Thyroid gland (tissue), 4 donors: Measurements from ENCODE around the gene CDH24. TPM values are rescaled to one million over a fixed set of nuclear protein-coding genes. Genes with fewer than 3 reads are reported as not detected.

Experiments
- DNase-seq, 2 donors: peaks; one replicate each; pipeline ENCODE4 v3.0.0-alpha.2; 2019
- H3K27ac ChIP-seq, 3 donors: fragments of 200-600 bp; sonication (generic); 1 replicate in 2 of 3; 2 replicates in 1 of 3; pipeline ENCODE4 v1.5.1; 2016 to 2019; ENCODE audit warnings: mild to moderate bottlenecking in 1 of 3, moderate library complexity in 1 of 3
- H3K27me3 ChIP-seq: fragments of 200-600 bp; sonication (generic); one replicate; pipeline ENCODE4 v1.5.1; 2019
- H3K36me3 ChIP-seq, 2 donors: fragments of 200-600 bp; sonication (generic); one replicate each; pipeline ENCODE4 v1.5.1; 2016 to 2019
- H3K4me1 ChIP-seq, 2 donors: fragments of 200-600 bp; sonication (generic); one replicate each; pipeline ENCODE4 v1.5.1; 2017 to 2019
- H3K4me3 ChIP-seq, 3 donors: fragments of 200-600 bp; sonication (generic); replicated peaks in 1 of 3; 1 replicate in 2 of 3; 2 replicates in 1 of 3; pipeline ENCODE4 v1.5.1; 2016; ENCODE audit warnings: mild to moderate bottlenecking in 1 of 3
- H3K9me3 ChIP-seq: fragments of 200-600 bp; sonication (generic); one replicate; pipeline ENCODE4 v1.5.1; 2017
- POLR2A ChIP-seq, 2 donors: fragments of 450-650 bp; IDR thresholded peaks; one replicate each; pipeline ENCODE4 v1.6.1; 2017; ENCODE audit warnings: antibody characterized with exemption in 2 of 2, mild to moderate bottlenecking in 2 of 2, moderate library complexity in 1 of 2
- WGBS, 2 donors: methylation state at CpG; one replicate each; pipeline ENCODE4 v1.1.5; 2017; 5-methylcytosine and 5-hydroxymethylcytosine counted together
- intact Hi-C: fragments of 100-400 bp; cut with DNase I; formaldehyde crosslinking; loops from one replicate; pipeline ENCODE4 v1.15.1; 2023
- total RNA-seq, 4 donors: library from RNA; depleted of rRNA; stranded (reverse); fragments of >200 nt; gene quantifications; one replicate each; pipeline ENCODE4 v1.2.3, GENCODE V29; 2016
- TF ChIP-seq, protein P1 (sequence below), 6 experiments: fragments of 200-600 bp in 3 of 6; fragments of 450-650 bp in 3 of 6; sonication (generic) in 3 of 6; IDR thresholded peaks; one replicate each; pipeline ENCODE4 v1.5.1; 2016 to 2019; ENCODE audit warnings: antibody characterized with exemption in 6 of 6, mild to moderate bottlenecking in 2 of 6, inconsistent platforms in 1 of 6, moderate library complexity in 1 of 6

Gene CDH24
- total RNA-seq, 4 donors from 2014 or later = 2.9 to 7.8 (median 5.6) TPM

GRCh38 chr14:23068789-23069412 lies 11.6 kb upstream of the CDH24 start:
- WGBS, 2 donors = 31 to 32% methylated on average over 8 of the region's 8 CpGs
- Histone ChIP-seq H3K9me3 (no peaks in the 10 kb centered on the region), H3K27me3 (no peaks in the 10 kb centered on the region), H3K27ac (no peak overlapping the region), H3K36me3 (peaks cover 47 to 54% of the 10 kb centered on the region in 2 donors), H3K4me3 (no peak overlapping the region), H3K4me1 (peaks cover 16 to 20% of the 10 kb centered on the region in 2 donors)
- peak; percentile 78 to 85 for DNase-seq
- intact Hi-C loops = loop anchor here (5.0 kb wide), 1 partner anchor 43 kb away; no protein-coding TSS in a partner anchor
- TF ChIP-seq, protein P1, sequence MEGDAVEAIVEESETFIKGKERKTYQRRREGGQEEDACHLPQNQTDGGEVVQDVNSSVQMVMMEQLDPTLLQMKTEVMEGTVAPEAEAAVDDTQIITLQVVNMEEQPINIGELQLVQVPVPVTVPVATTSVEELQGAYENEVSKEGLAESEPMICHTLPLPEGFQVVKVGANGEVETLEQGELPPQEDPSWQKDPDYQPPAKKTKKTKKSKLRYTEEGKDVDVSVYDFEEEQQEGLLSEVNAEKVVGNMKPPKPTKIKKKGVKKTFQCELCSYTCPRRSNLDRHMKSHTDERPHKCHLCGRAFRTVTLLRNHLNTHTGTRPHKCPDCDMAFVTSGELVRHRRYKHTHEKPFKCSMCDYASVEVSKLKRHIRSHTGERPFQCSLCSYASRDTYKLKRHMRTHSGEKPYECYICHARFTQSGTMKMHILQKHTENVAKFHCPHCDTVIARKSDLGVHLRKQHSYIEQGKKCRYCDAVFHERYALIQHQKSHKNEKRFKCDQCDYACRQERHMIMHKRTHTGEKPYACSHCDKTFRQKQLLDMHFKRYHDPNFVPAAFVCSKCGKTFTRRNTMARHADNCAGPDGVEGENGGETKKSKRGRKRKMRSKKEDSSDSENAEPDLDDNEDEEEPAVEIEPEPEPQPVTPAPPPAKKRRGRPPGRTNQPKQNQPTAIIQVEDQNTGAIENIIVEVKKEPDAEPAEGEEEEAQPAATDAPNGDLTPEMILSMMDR (IDR thresholded peaks at IDR 0.05) = peak; percentile 93 to 100 (median 98)
- no peak for TF ChIP-seq POLR2A (IDR thresholded peaks at IDR 0.05)

DNA sequence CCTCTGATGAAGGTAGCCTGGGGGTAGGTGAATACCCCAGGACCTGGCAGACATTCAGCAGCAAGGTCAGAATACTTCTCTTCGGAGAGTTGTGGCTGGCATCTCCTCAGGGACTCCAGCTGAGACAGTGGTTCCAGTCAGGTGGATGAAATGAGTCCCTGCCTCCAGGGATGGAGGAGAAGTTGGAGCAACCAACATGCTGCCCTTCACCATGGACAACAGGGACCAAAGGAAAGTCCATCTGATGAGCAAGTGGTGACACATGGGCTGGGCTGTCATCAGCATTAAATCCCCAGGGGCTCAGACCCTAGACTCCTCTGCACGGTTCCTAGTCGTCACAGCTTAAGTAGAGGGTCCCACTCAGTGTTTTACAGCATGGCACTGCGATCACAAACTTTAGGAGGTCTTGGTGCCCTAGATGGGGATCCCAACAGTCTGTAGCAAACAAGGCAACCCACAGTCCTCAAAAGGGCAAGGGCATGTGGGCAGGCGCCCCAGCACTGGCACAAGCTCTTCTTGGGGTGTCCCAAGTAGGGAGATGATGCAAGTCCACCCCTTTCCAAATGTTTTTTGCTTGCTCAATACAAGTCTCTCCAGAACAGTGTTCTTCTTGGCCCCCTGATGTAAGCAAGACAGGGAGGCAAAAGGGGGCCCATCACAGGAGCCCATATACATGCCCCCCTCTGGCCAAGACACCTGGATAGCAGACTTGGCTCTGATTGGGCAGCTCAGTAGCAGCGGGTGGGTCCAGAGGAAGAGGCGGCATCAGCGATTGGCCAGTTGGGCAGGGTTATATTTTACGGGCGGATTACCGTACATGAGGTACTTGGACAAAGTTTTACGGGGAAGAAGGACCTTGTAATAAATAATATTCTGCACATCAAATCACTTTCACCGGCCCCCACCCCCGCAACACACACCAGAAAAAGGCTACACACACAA lies 10.8 kb upstream of the CDH24 start:
- Histone ChIP-seq H3K4me1 (peaks cover 16 to 20% of the 10 kb centered on the region in 2 donors), H3K4me3 (no peak overlapping the region), H3K27ac (no peak overlapping the region), H3K36me3 (peaks cover 51 to 57% of the 10 kb centered on the region in 2 donors), H3K9me3 (no peaks in the 10 kb centered on the region), H3K27me3 (no peaks in the 10 kb centered on the region)
- DNase-seq = no peak
- intact Hi-C loops = loop anchor here (5.0 kb wide), 1 partner anchor 44 kb away; no protein-coding TSS in a partner anchor
- TF ChIP-seq, protein P1 (IDR thresholded peaks at IDR 0.05) = no peak
- no peak for TF ChIP-seq POLR2A (IDR thresholded peaks at IDR 0.05)
- 86 to 88% methylated on average over 12 to 13 of the region's 14 CpGs for WGBS, 2 donors

DNA sequence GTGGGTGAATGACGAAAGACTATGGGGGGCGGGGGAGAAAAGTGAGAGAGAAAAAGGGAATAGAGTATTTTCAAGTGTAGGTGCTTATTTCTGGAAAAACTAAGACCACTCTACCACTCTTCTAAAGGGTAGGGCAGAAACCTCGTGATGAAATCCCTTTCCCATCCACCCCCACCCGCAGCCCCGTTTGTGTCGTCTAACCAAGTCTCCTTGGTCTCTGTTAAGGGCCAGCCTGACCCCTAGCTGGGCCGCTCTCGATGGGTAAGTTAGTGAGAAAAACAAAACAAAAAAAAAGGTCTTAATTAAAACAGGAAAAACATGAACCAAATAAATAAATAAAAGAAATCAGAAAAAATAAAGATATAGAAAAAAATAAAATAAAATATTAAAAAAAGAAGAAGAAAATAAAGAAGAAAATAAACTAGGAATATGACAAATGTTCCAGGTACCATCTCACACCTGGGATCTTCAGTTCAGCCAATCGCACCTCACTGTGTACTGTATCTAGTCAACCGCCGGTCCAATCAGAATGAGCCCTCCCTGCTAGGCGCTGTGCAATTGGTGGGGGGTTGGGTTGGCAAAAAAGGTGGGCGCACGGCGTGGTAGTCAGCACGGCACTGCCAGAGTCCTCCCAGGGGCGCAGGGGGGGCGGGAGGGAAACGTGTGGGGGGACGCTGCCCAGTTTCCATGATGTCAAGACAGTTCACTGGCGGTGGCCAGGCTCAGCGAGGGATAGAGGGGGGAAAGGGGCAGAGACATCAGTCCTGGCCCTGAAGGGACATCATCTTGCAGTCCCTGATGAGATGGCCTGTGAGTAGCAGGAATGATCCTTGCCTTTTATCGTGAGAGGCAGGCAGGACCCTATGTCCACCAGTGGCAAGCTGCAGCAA lies 9.8 kb upstream of the CDH24 start:
- Histone ChIP-seq H3K27ac (no peak overlapping the region), H3K4me3 (no peak overlapping the region), H3K36me3 (peaks cover 53 to 59% of the 10 kb centered on the region in 2 donors), H3K4me1 (peaks cover 17% of the 10 kb centered on the region in 2 donors), H3K9me3 (no peaks in the 10 kb centered on the region), H3K27me3 (no peaks in the 10 kb centered on the region)
- DNase-seq = no peak
- intact Hi-C loops = loop anchor here (5.0 kb wide), 1 partner anchor 45 kb away; no protein-coding TSS in a partner anchor
- 87 to 88% methylated on average over 18 to 23 of the region's 23 CpGs for WGBS, 2 donors
- no peak for TF ChIP-seq POLR2A (IDR thresholded peaks at IDR 0.05)
- TF ChIP-seq, protein P1 (IDR thresholded peaks at IDR 0.05) = no peak

GRCh38 chr14:23066368-23066767 lies 9.0 kb upstream of the CDH24 start:
- H3K4me3 ChIP-seq = no peak overlapping the region
- intact Hi-C loops = loop anchor here (5.0 kb wide), 1 partner anchor 46 kb away; no protein-coding TSS in a partner anchor
- WGBS, 2 donors = 84 to 85% methylated on average over 3 of the region's 3 CpGs
- peaks cover 57 to 61% of the 10 kb centered on the region in 2 donors for H3K36me3 ChIP-seq
- DNase-seq = no peak
- peaks cover 12 to 13% of the 10 kb centered on the region in 2 donors for H3K4me1 ChIP-seq
- TF ChIP-seq POLR2A (IDR thresholded peaks at IDR 0.05) = no peak
- TF ChIP-seq, protein P1 (IDR thresholded peaks at IDR 0.05) = no peak
- H3K27me3 ChIP-seq = no peaks in the 10 kb centered on the region
- no peaks in the 10 kb centered on the region for H3K9me3 ChIP-seq
- no peak overlapping the region for H3K27ac ChIP-seq
